K562 (cell line): ENCODE results near the gene MBD2. TPM values are rescaled to one million over a fixed set of nuclear protein-coding genes. Genes with fewer than 3 reads are reported as not detected.

Experiments used
- ATAC-seq: fragments of 200-7000 bp; cut with Tn5 transposase; 3 replicates; pipeline ENCODE4 v1.9.1; 2020; ENCODE audit warnings: moderate library complexity
- BruUV-seq: library from RNA; stranded (reverse); fragments of 400-500 nt; replicated peaks from 2 replicates; lab custom pipeline; 2021; lab: Mats Ljungman, UMichigan
- CTCF ChIA-PET: fragments of 300-600 bp; formaldehyde crosslinking; extraction: SDS; loops from one replicate; lab custom pipeline; 2021; ENCODE audit warnings: low intra/inter-chr PET ratio; lab: Yijun Ruan, JAX
- POLR2A ChIA-PET: fragments of 300-600, 350-650 bp; sonication (Branson Sonifier 250); formaldehyde crosslinking; extraction: SDS; loops from one replicate; lab custom pipeline; 2021; ENCODE audit warnings: antibody characterized with exemption, inconsistent platforms; lab: Yijun Ruan, JAX
- DNase-seq, 4 experiments: peaks; one replicate each; pipeline versions ENCODE4 v3.0.0 to v3.0.0-alpha.2; 2011 to 2018; ENCODE audit warnings: low spot score in 3 of 4, mixed read lengths in 3 of 4; ENCODE audit errors: extremely low read depth in 1 of 4
- FAIRE-seq: peaks from 2 replicates; lab custom pipeline; 2011; peaks lifted over from hg19 to GRCh38; lab: Jason Lieb, UNC
- H2AFZ ChIP-seq: 2 replicates; pipeline ENCODE4 v1.6.0; 2011; ENCODE audit warnings: low read depth, low read length, control low read depth, inconsistent platforms
- H3K27ac ChIP-seq: fragments of 200-600 bp; 3 replicates; pipeline ENCODE4 v1.8.0; 2011; ENCODE audit warnings: low read depth, mild to moderate bottlenecking, control low read depth, inconsistent platforms, low read length, moderate library complexity, mixed read lengths; ENCODE audit errors: extremely low read depth
- H3K27me3 ChIP-seq, 2 experiments: fragments of 300-600 bp in 1 of 2; 2 replicates in 1 of 2; 3 replicates in 1 of 2; pipeline versions ENCODE4 v1.6.0 to v1.8.0; 2011; ENCODE audit warnings: inconsistent platforms in 2 of 2, low read length in 2 of 2, mild to moderate bottlenecking in 1 of 2, mixed read lengths in 1 of 2, moderate library complexity in 1 of 2; ENCODE audit not compliant: control insufficient read depth in 2 of 2, insufficient read depth in 2 of 2
- H3K36me3 ChIP-seq: fragments of 300-600 bp; 3 replicates; pipeline ENCODE4 v1.8.0; 2011; ENCODE audit warnings: mild to moderate bottlenecking, low read length, inconsistent platforms; ENCODE audit not compliant: control insufficient read depth, insufficient read depth
- H3K4me1 ChIP-seq, 2 experiments: fragments of 200-600 bp in 1 of 2; replicated peaks in 1 of 2; 2 replicates in 1 of 2; 3 replicates in 1 of 2; pipeline versions ENCODE4 v1.5.1 to v1.8.0; 2011; ENCODE audit warnings: inconsistent platforms in 2 of 2, low read length in 2 of 2, mild to moderate bottlenecking in 1 of 2, mixed read lengths in 1 of 2, moderate library complexity in 1 of 2; ENCODE audit not compliant: control insufficient read depth in 2 of 2, insufficient read depth in 2 of 2
- H3K4me2 ChIP-seq: 2 replicates; pipeline ENCODE4 v1.6.1; 2011; ENCODE audit warnings: low read length, control low read depth, inconsistent platforms, mixed read lengths; ENCODE audit not compliant: insufficient read depth
- H3K4me3 ChIP-seq: fragments of 200-600 bp; sonication (generic), shearing (Covaris generic); 2 replicates; pipeline ENCODE4 v1.5.1; 2016; ENCODE audit warnings: control low read depth, inconsistent platforms
- H3K79me2 ChIP-seq: fragments of 200-600 bp; 3 replicates; pipeline ENCODE4 v1.8.0; 2011; ENCODE audit warnings: low read length, inconsistent platforms; ENCODE audit not compliant: control insufficient read depth, insufficient read depth
- H3K9ac ChIP-seq, 2 experiments: 2 replicates each; pipeline versions ENCODE4 v1.6.0 to v1.6.1; 2011; ENCODE audit warnings: low read depth in 2 of 2, low read length in 2 of 2, control low read depth in 1 of 2, inconsistent platforms in 1 of 2, mild to moderate bottlenecking in 1 of 2, mixed read lengths in 1 of 2; ENCODE audit not compliant: insufficient read depth in 1 of 2
- H3K9me1 ChIP-seq: one replicate; pipeline ENCODE4 v1.6.0; 2011; ENCODE audit warnings: inconsistent platforms, mild to moderate bottlenecking, low read length, moderate library complexity; ENCODE audit not compliant: control insufficient read depth, insufficient read depth
- H3K9me3 ChIP-seq: replicated peaks from 2 replicates; pipeline ENCODE4 v1.5.1; 2011; ENCODE audit warnings: low read depth, low read length, inconsistent platforms; ENCODE audit not compliant: control insufficient read depth, insufficient read depth
- H4K20me1 ChIP-seq: replicated peaks from 2 replicates; pipeline ENCODE4 v1.6.1; 2011; ENCODE audit warnings: low read length, inconsistent platforms, mixed read lengths; ENCODE audit not compliant: control insufficient read depth, insufficient read depth
- BCOR ChIP-seq: fragments of 450-650 bp; IDR thresholded peaks from 2 replicates; pipeline ENCODE4 v1.6.1; 2016
- CTCF ChIP-seq, 3 experiments: IDR thresholded peaks in 2 of 3; conservative IDR thresholded peaks in 1 of 3; 2 replicates each; pipeline ENCODE4 v1.5.1; 2011 to 2012; ENCODE audit warnings: low read length in 3 of 3, mild to moderate bottlenecking in 3 of 3, control low read depth in 2 of 3, improper control_type of control experiment in 1 of 3, inconsistent platforms in 1 of 3, low read depth in 1 of 3, mixed read lengths in 1 of 3, moderate library complexity in 1 of 3; ENCODE audit not compliant: insufficient read depth in 2 of 3
- DEAF1 ChIP-seq: fragments of 450-650 bp; formaldehyde crosslinking; IDR thresholded peaks from 2 replicates; pipeline ENCODE4 v1.4.0; 2020; ENCODE audit warnings: mild to moderate bottlenecking, moderate library complexity
- REST ChIP-seq, 2 experiments: fragments of 450-650 bp; formaldehyde crosslinking in 1 of 2; IDR thresholded peaks; 2 replicates each; pipeline versions ENCODE4 v1.4.0 to v1.6.1; 2014 to 2020; ENCODE audit warnings: mild to moderate bottlenecking in 2 of 2, borderline replicate concordance in 1 of 2, low read depth in 1 of 2
- SMC3 ChIP-seq: conservative IDR thresholded peaks from 2 replicates; pipeline ENCODE4 v1.6.1; 2011; ENCODE audit warnings: low read depth, low read length, improper control_type of control experiment; ENCODE audit not compliant: insufficient read depth
- ZNF707 ChIP-seq: fragments of 250-450 bp; sonication (Bioruptor Pico); conservative IDR thresholded peaks from 2 replicates; pipeline ENCODE4 v1.8.0; 2022; ENCODE audit warnings: inconsistent platforms, mild to moderate bottlenecking, moderate library complexity
- WGBS: fragments of 100-300 bp; shearing (Covaris generic); methylation state at CpG from one replicate; pipeline ENCODE4 v1.1.6; 2016; ENCODE audit warnings: low coverage, mixed read lengths; ENCODE audit not compliant: insufficient coverage; ENCODE audit errors: missing lambda C conversion rate; 5-methylcytosine and 5-hydroxymethylcytosine counted together
- in situ Hi-C: fragments of 300-500 bp; cut with MboI; formaldehyde crosslinking; loops from 4 replicates; pipeline ENCODE4 v1.15.0; 2018; ENCODE audit warnings: inconsistent platforms, mixed read lengths
- intact Hi-C: fragments of 100-400 bp; cut with micrococcal nuclease; formaldehyde crosslinking; loops from 2 replicates; pipeline ENCODE4 v1.14.2; 2022
- polyA plus RNA-seq, 8 experiments: library from polyadenylated mRNA; depleted of rRNA in 4 of 8; stranded (reverse) in 5 of 8; unstranded in 3 of 8; fragments of >200 nt; fragmentation: Nextera tagmentation in 2 of 8; fragmentation: Illumina TruSeq in 1 of 8; extraction: Ambion mirVana in 2 of 8; extraction: Trizol in 1 of 8; gene quantifications; 2 replicates each; pipeline versions ENCODE4 v1.2.1 to v1.2.3, GENCODE V29; 2011 to 2014; ENCODE audit warnings: inconsistent platforms in 1 of 8, missing spikeins in 1 of 8
- total RNA-seq, 7 experiments: library from RNA; depleted of rRNA in 6 of 7; stranded (reverse); fragments of >200 nt in 6 of 7; fragmentation: Illumina TruSeq in 2 of 7; extraction: Trizol in 2 of 7; gene quantifications; 2 replicates each; pipeline versions ENCODE4 v1.2.1 to v1.2.3, GENCODE V29; 2011 to 2021; ENCODE audit warnings: low replicate concordance in 1 of 7

Gene MBD2
- total and polyA plus RNA-seq, 9 of the 15 experiments (the other 6 are each of a cell fraction or from before 2014, with no cell fraction given): 4.4 to 40.2 (median 13.9) TPM

DNA sequence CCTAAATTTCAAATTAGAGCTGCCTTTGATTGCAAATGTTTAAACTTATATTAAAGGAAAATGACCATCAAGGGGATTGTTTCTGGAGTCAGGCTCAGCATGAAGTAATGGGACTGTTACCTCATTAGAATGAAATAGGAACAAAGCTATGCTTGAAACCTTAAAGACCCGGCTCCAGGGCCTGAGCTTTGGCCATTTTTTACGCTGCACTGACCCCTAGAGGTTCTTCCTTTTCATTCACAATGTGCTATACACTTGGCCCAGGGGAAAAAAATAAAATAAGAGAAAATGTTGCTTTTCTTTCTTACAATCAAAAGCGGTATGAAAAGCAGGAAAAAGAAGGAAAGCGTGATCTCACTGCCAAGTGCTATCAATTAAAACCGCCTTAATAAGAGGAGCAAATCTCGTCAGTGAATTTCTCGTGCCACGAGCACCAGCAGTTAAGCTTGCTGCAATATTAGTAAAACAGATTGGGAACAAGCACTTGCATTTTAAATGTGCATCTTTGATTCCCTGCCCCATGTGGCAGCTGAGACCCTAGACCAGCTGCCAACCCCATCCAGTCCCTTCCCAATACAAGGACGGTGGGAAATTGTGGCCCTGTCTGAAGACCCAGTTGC is 96.6 kb downstream of the MBD2 start:
- in situ Hi-C loops (no loop called here), intact Hi-C loops (loop anchor here (10.0 kb wide), 1 partner anchor 563 kb away; no protein-coding TSS in a partner anchor)
- no peaks in the 10 kb centered on the region for H3K9me1 ChIP-seq
- DNase-seq (peak in 3 of 4 experiments; percentile 13 to 59 (median 32)), FAIRE-seq (no peak), ATAC-seq (peak; percentile 95)
- no peak overlapping the region for H3K27ac ChIP-seq
- H4K20me1 ChIP-seq: no peaks in the 10 kb centered on the region
- H3K4me1 ChIP-seq: no peaks in the 10 kb centered on the region
- no peaks in the 10 kb centered on the region for H3K9me3 ChIP-seq
- no peaks in the 10 kb centered on the region for H3K36me3 ChIP-seq
- H3K4me3 ChIP-seq: no peak overlapping the region
- H3K4me2 ChIP-seq: no peak overlapping the region
- 4% methylated on average over 7 of the region's 9 CpGs for WGBS
- ChIA-PET CTCF (interaction anchor here (0.7 kb wide), 1 partner anchor 560 kb away, joined by 4 read pairs; no protein-coding TSS in a partner anchor), POLR2A (no interaction called here)
- no peaks in the 10 kb centered on the region for H3K79me2 ChIP-seq
- no peak overlapping the region for H3K9ac ChIP-seq
- H3K27me3 ChIP-seq: no peaks in the 10 kb centered on the region
- no TSS peak for BruUV-seq
- peak overlapping the region; percentile 12; the same call in 1 of the 2 replicates for H2AFZ ChIP-seq
- TF ChIP-seq ZNF707: no peak
- peak; percentile 45; the same call in 1 of the 2 replicates for TF ChIP-seq DEAF1 (CRISPR knock-in tag)
- peak; percentile 24; the same call in 1 of the 2 replicates for TF ChIP-seq REST (IDR thresholded peaks at IDR 0.05; ENCODE audit: borderline replicate concordance)
- no peak for TF ChIP-seq REST (CRISPR knock-in tag; IDR thresholded peaks at IDR 0.05; ENCODE audit: low read depth)
- TF ChIP-seq BCOR: no peak
- 0 out of 2 replicates have a peak, but pooled peaks have one; percentile 13 for TF ChIP-seq SMC3
- TF ChIP-seq CTCF (IDR thresholded peaks at IDR 0.05 in 2 of 3, conservative IDR thresholded peaks at IDR 0.05 in 1 of 3; ENCODE audit: insufficient read depth in 2 of 3, low read depth in 1 of 3, low read length in 3 of 3): peak; percentile 45 to 70 (median 60)
